Endothelial cell of umbilical vein (primary cell): ENCODE data around the gene TRIM16. TPM values are rescaled to one million over a fixed set of nuclear protein-coding genes. Genes with fewer than 3 reads are reported as not detected.

Experiments
- BruUV-seq: library from RNA; stranded (reverse); fragments of 400-500 nt; replicated peaks from 2 replicates; lab custom pipeline; 2021; lab: Mats Ljungman, UMichigan
- CTCF ChIA-PET: fragments of 300-600, 350-600 bp; sonication (Branson Sonifier 250); formaldehyde crosslinking; loops from one replicate; lab custom pipeline; 2021; ENCODE audit warnings: antibody characterized with exemption, inconsistent platforms; lab: Charles Lee
- POLR2A ChIA-PET: fragments of 300-600, 350-600 bp; sonication (Branson Sonifier 250); formaldehyde crosslinking; loops from one replicate; lab custom pipeline; 2021; ENCODE audit warnings: antibody characterized with exemption, inconsistent platforms; lab: Charles Lee
- DNase-seq: peaks from one replicate; pipeline ENCODE4 v3.0.0-alpha.2; 2011; ENCODE audit warnings: low read depth, low spot score
- FAIRE-seq: peaks from 2 replicates; lab custom pipeline; 2011; peaks lifted over from hg19 to GRCh38; lab: Jason Lieb, UNC
- H2AFZ ChIP-seq: 2 replicates; pipeline ENCODE4 v1.6.0; 2012; ENCODE audit warnings: low read depth, low read length, control low read depth, inconsistent platforms
- H3K27ac ChIP-seq: 2 replicates; pipeline ENCODE4 v1.5.1; 2011; ENCODE audit warnings: low read depth, mild to moderate bottlenecking, control low read depth, low read length, moderate library complexity; ENCODE audit not compliant: insufficient read depth
- H3K27me3 ChIP-seq, 2 experiments: 2 replicates each; pipeline versions ENCODE4 v1.6.0 to v1.6.1; 2011; ENCODE audit warnings: low read length in 2 of 2, mixed read lengths in 1 of 2; ENCODE audit not compliant: control insufficient read depth in 2 of 2, insufficient read depth in 2 of 2
- H3K36me3 ChIP-seq, 2 experiments: 2 replicates in 1 of 2; 3 replicates in 1 of 2; pipeline ENCODE4 v1.5.1; 2011; ENCODE audit warnings: low read length in 2 of 2, mild to moderate bottlenecking in 1 of 2, moderate library complexity in 1 of 2; ENCODE audit not compliant: control insufficient read depth in 2 of 2, insufficient read depth in 2 of 2; ENCODE audit errors: extremely low read depth in 1 of 2
- H3K4me1 ChIP-seq: 3 replicates; pipeline ENCODE4 v1.5.1; 2011; ENCODE audit warnings: mild to moderate bottlenecking, low read length; ENCODE audit not compliant: control insufficient read depth, insufficient read depth; ENCODE audit errors: extremely low read depth
- H3K4me2 ChIP-seq: 2 replicates; pipeline ENCODE4 v1.6.1; 2011; ENCODE audit warnings: low read length, control low read depth, mixed read lengths; ENCODE audit not compliant: insufficient read depth
- H3K4me3 ChIP-seq, 3 experiments: fragments of 200-600 bp in 1 of 3; sonication (generic), shearing (Covaris generic) in 1 of 3; replicated peaks in 1 of 3; 2 replicates each; pipeline ENCODE4 v1.5.1; 2011 to 2016; ENCODE audit warnings: control low read depth in 3 of 3, low read length in 3 of 3, mild to moderate bottlenecking in 2 of 3, inconsistent platforms in 1 of 3, low read depth in 1 of 3, moderate library complexity in 1 of 3; ENCODE audit not compliant: insufficient read depth in 1 of 3
- H3K79me2 ChIP-seq: 2 replicates; pipeline ENCODE4 v1.6.0; 2012; ENCODE audit warnings: low read length, inconsistent platforms; ENCODE audit not compliant: control insufficient read depth, insufficient read depth
- H3K9ac ChIP-seq: replicated peaks from 2 replicates; pipeline ENCODE3; 2011; ENCODE audit warnings: low read length, control low read depth; ENCODE audit not compliant: insufficient read depth; ENCODE audit errors: extremely low read depth
- H3K9me1 ChIP-seq: replicated peaks from 3 replicates; pipeline ENCODE4 v1.6.0; 2011; ENCODE audit warnings: mild to moderate bottlenecking, low read length; ENCODE audit not compliant: control insufficient read depth, insufficient read depth; ENCODE audit errors: extremely low read depth
- H3K9me3 ChIP-seq: replicated peaks from 2 replicates; pipeline ENCODE4 v1.5.1; 2012; ENCODE audit warnings: low read length, inconsistent platforms; ENCODE audit not compliant: control insufficient read depth, insufficient read depth
- H4K20me1 ChIP-seq: replicated peaks from 2 replicates; pipeline ENCODE3; 2011; ENCODE audit warnings: mild to moderate bottlenecking, low read length; ENCODE audit not compliant: control insufficient read depth, insufficient read depth; ENCODE audit errors: extremely low read depth
- EZH2 ChIP-seq: IDR thresholded peaks from 2 replicates; pipeline ENCODE4 v1.6.1; 2012; ENCODE audit warnings: borderline replicate concordance, low read depth, mild to moderate bottlenecking, moderate library complexity, low read length, inconsistent platforms; ENCODE audit not compliant: severe bottlenecking
- FOS ChIP-seq: IDR thresholded peaks from 2 replicates; pipeline ENCODE4 v1.6.1; 2011; ENCODE audit warnings: mild to moderate bottlenecking, low read length, moderate library complexity, borderline replicate concordance; ENCODE audit not compliant: insufficient read depth
- GATA2 ChIP-seq: IDR thresholded peaks from 2 replicates; pipeline ENCODE4 v1.7.0; 2011; ENCODE audit warnings: low read depth, mild to moderate bottlenecking, moderate library complexity, mixed read lengths, low read length; ENCODE audit not compliant: insufficient read length, insufficient read depth
- JUN ChIP-seq: IDR thresholded peaks from 2 replicates; pipeline ENCODE4 v1.6.1; 2011; ENCODE audit warnings: borderline replicate concordance, low read depth; ENCODE audit not compliant: insufficient read length, insufficient read depth
- MAX ChIP-seq: IDR thresholded peaks from 2 replicates; pipeline ENCODE4 v1.6.1; 2011; ENCODE audit not compliant: insufficient read depth, insufficient read length
- MYC ChIP-seq: IDR thresholded peaks from one replicate; pipeline ENCODE4 v1.6.1; 2011; ENCODE audit warnings: mild to moderate bottlenecking, low read depth, low read length
- POLR2A ChIP-seq: IDR thresholded peaks from 2 replicates; pipeline ENCODE4 v1.6.1; 2012; ENCODE audit warnings: low read depth, mild to moderate bottlenecking, control low read depth, low read length
- POLR2AphosphoS5 ChIP-seq: IDR thresholded peaks from 2 replicates; pipeline ENCODE4 v1.6.1; 2012; ENCODE audit warnings: low read depth, mild to moderate bottlenecking, control low read depth, low read length, moderate library complexity; ENCODE audit not compliant: insufficient read depth
- dilution Hi-C: fragments of 300-500 bp; cut with MboI; formaldehyde crosslinking; loops from one replicate; pipeline ENCODE4 v1.15.0; 2019; ENCODE audit warnings: low sequenced_read_pairs; ENCODE audit not compliant: extremely low pct_ligation_motif_present
- intact Hi-C: fragments of 100-400 bp; cut with micrococcal nuclease; formaldehyde crosslinking; loops from one replicate; pipeline ENCODE4 v1.10.0; 2022
- polyA plus RNA-seq, 4 experiments: library from polyadenylated mRNA; depleted of rRNA in 3 of 4; stranded (reverse) in 3 of 4; unstranded in 1 of 4; fragments of >200 nt; gene quantifications; 2 replicates each; pipeline versions ENCODE4 v1.2.1 to v1.2.3, GENCODE V29; 2011 to 2012; ENCODE audit warnings: missing spikeins in 1 of 4
- total RNA-seq: library from RNA; stranded (reverse); gene quantifications from 2 replicates; pipeline ENCODE4 v1.2.3, GENCODE V29; 2021
- TF ChIP-seq, protein P1 (sequence below), 2 donors: IDR thresholded peaks; 1 replicate in 1 of 2; 2 replicates in 1 of 2; pipeline ENCODE4 v1.5.1; 2011; ENCODE audit warnings: low read length in 2 of 2, mild to moderate bottlenecking in 2 of 2, moderate library complexity in 2 of 2, control low read depth in 1 of 2, inconsistent platforms in 1 of 2, low read depth in 1 of 2; ENCODE audit not compliant: insufficient read depth in 1 of 2; ENCODE audit errors: extremely low read depth in 1 of 2

Gene TRIM16
- total and polyA plus RNA-seq, 2 donors (not counting 3 experiments of a cell fraction or from before 2014, with no cell fraction given) = 41.7 to 50.3 TPM

DNA sequence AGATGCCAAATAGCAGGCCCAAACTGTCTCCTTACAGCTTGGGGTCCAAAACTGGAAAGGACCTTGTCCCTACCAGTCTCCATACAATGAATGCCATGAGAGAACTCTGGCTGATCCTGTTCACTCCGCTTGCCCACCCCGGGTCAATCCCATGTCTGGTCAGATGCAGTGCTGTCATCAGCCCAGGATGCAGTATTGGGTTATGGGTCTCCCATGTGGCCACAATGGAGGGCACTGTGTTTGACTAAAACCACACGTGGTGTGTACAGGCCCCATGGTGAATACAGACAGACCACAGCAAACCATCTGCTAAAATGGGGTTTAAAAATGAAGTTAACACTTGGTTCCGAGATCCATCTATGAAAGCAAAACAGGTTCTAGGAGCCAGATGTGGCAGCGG, 20.4 kb downstream of the TRIM16 start:
- Histone ChIP-seq H3K27ac (no peak overlapping the region), H2AFZ (no peak overlapping the region), H4K20me1 (no peaks in the 10 kb centered on the region), H3K27me3 (no peaks in the 10 kb centered on the region), H3K79me2 (no peaks in the 10 kb centered on the region), H3K9me1 (no peaks in the 10 kb centered on the region), H3K9ac (no peak overlapping the region), H3K36me3 (no peaks in the 10 kb centered on the region), H3K4me2 (no peak overlapping the region), H3K4me1 (peaks cover 9% of the 10 kb centered on the region), H3K9me3 (no peaks in the 10 kb centered on the region), H3K4me3 (no peak overlapping the region)
- POLR2A ChIA-PET = no interaction called here
- no peak for FAIRE-seq
- intact Hi-C loops (no loop called here), dilution Hi-C loops (no loop called here)
- no TSS peak for BruUV-seq
- DNase-seq = no peak
- TF ChIP-seq GATA2 = no peak
- TF ChIP-seq JUN = no peak
- no peak for TF ChIP-seq MAX
- TF ChIP-seq MYC = no peak
- TF ChIP-seq EZH2 = no peak
- no peak for TF ChIP-seq POLR2AphosphoS5
- TF ChIP-seq, protein P1, sequence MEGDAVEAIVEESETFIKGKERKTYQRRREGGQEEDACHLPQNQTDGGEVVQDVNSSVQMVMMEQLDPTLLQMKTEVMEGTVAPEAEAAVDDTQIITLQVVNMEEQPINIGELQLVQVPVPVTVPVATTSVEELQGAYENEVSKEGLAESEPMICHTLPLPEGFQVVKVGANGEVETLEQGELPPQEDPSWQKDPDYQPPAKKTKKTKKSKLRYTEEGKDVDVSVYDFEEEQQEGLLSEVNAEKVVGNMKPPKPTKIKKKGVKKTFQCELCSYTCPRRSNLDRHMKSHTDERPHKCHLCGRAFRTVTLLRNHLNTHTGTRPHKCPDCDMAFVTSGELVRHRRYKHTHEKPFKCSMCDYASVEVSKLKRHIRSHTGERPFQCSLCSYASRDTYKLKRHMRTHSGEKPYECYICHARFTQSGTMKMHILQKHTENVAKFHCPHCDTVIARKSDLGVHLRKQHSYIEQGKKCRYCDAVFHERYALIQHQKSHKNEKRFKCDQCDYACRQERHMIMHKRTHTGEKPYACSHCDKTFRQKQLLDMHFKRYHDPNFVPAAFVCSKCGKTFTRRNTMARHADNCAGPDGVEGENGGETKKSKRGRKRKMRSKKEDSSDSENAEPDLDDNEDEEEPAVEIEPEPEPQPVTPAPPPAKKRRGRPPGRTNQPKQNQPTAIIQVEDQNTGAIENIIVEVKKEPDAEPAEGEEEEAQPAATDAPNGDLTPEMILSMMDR (IDR thresholded peaks at IDR 0.05; ENCODE audit: extremely low read depth in 1 of 2, insufficient read depth in 1 of 2, low read depth in 1 of 2, low read length in 2 of 2) = no peak
- no peak for TF ChIP-seq POLR2A
- no peak for TF ChIP-seq FOS
- CTCF ChIA-PET = no interaction called here
